GM19324 (cell line): Measurements from ENCODE around the gene ARHGAP29.

Source experiments
- ATAC-seq: cut with Tn5 transposase; IDR thresholded peaks from one replicate; pipeline ENCODE4 v1.9.1; 2021; ENCODE audit warnings: mild to moderate bottlenecking, moderate library complexity; ENCODE audit not compliant: unreplicated experiment, low FRiP score

The ARHGAP29 gene

DNA sequence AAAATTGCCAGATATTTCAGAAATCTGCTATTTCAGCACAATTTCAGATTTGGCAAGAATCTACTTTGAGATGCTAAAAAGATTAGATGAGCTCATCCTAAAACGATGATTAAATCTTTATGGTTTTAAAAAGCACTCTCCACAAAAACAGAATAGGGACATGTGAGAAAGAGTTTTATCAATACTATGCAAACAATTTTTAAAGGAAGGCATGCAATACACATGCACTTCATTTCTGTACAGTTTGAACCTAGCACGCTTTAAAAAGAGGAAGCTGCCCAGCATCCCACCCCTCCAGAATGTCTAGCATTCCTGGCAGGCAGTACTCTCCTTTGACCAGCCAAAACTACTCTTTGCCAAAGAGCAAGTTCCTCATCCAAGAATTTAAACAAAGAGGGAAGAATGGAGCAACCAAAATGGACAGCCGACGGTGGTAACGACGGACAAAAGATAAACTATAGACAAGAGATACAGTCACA, 1.3 kb downstream of the ARHGAP29 start:
- ATAC-seq: no peak

DNA sequence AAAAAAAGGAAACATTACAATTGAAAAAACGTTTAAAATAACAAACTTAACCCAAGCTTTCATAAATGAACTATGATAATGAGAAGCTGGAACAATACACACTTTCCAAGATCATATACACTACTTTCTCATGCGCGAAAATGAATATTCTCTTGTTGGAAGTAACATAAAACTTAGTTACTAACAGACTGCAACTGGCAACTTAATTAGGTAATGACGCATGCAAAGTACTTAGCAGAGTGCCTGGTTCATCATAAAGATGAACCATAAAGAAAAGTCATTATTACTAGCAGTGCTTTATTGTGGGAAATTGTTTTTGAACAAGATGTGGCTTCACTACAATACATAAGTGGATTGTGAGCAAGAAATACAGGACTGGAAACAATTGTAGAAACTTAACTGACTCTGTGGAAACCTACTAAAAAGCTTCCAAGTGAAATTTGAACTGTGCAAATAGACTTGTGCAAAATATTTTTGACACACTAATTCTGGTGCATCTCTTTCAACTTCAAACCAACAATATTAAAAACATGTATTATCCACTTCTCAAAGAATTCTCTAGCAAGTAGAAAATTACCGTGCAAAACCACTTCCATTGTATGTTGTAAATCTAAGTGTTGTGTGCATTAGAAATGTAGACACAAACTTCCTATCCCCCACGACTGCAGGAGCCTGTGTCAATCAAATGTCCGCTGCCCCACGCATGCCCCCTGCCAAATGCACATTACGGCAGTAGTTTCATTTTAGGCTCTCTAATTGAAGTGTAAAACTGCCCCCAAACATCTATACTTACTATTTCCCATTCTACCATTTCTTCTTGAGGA, 2.0 kb downstream of the ARHGAP29 start:
- no peak for ATAC-seq

DNA sequence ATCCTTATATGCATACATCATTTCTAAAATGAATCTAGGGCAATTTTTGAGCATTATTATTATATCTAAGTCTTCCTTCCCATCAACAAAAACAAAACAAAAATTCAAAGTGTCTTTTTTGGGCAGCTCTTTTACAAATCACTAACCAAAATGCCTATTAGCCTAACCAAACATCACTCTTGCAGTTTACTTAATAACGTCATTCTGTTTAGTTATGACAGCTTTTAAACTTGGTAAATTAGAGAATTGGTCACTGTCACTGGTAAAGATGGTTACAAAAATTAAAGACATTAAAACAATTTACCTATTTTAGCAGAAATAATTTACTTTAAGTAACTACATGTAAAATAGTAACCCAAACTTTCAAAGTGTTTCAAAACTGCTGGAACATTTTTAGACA, 2.8 kb downstream of the ARHGAP29 start:
- no peak for ATAC-seq

- ATAC-seq: no peak
Observed at GRCh38 chr1:94231746-94232145, 5.6 kb downstream of the ARHGAP29 start.

- ATAC-seq: no peak
Observed at GRCh38 chr1:94230920-94231319, 6.5 kb downstream of the ARHGAP29 start.

DNA sequence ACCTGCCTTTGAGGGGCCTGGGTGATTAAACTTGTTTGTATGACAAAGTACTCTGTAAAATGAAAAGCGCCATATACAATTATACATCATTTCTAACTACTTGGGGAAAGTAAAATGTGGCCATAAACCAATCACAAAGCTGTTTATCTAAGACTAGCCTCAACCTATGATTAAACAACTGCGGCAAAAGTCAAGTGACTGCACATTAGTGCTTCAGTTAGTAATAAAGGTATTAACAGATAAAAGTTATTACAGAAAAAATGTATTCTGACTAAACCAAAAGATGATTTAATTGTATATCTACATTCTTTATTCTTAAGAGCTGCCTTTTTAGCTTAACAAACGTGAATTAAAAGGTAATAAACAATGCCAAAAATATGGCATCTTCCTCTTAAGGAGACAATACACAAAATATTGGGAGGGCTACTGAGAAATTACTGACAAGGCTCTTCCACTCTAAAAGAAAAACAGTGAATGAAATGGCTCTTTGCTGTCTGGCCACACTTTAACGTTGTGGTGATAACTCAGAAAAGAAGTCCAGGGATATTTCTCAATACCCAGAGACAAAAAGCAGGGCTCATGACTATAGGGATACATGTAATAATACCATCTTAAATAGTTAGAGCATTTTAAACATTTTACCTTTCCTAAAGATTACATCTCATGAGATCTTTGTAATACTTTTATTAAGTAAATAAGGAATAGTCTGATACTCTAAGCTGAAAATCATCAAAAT, 8.6 kb downstream of the ARHGAP29 start:
- ATAC-seq: no peak

DNA sequence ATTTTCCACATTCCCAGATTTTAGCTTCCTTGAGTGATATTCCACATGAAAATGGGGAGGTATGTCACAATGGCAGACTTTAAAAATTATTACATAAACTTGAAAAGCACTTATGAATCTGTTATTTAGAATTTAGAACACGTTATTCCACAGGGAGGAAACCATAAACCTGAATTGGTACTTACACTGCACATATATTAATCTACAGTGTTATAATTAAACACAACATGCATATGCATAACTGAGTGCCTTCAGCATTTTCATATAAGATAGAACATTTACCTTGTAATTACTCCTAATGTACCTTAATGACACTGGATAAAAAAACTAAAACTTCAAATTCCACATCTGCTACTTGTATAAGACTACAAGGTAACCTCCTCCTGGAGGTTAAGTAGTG, 9.8 kb downstream of the ARHGAP29 start:
- no peak for ATAC-seq

DNA sequence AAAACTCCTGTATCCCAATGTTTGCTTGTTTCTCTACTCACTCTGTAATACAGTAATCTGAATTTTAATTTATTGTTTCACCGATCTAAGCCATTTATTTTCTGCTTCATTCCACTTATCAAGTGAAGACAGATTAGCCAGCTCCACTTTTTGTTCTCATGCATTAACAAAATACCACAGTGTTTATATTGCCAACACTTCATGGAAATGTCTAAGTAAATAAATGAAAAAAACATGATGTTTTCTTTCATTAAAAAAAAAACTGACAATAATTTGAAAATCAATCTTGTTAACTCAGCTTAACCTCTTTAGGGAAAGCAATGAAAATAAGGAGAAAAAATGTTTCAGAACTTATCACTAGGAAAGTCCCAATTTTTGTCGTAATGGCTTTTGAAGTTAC, 11.5 kb downstream of the ARHGAP29 start:
- ATAC-seq: no peak

- no peak for ATAC-seq
Observed at GRCh38 chr1:94218332-94218731, 19.1 kb downstream of the ARHGAP29 start.

- no peak for ATAC-seq
Observed at GRCh38 chr1:94215955-94216354, 21.4 kb downstream of the ARHGAP29 start.

- ATAC-seq: no peak
Observed at GRCh38 chr1:94209982-94210381, 27.4 kb downstream of the ARHGAP29 start.

GRCh38 chr1:94209425-94209824, 28.0 kb downstream of the ARHGAP29 start:
- no peak for ATAC-seq

DNA sequence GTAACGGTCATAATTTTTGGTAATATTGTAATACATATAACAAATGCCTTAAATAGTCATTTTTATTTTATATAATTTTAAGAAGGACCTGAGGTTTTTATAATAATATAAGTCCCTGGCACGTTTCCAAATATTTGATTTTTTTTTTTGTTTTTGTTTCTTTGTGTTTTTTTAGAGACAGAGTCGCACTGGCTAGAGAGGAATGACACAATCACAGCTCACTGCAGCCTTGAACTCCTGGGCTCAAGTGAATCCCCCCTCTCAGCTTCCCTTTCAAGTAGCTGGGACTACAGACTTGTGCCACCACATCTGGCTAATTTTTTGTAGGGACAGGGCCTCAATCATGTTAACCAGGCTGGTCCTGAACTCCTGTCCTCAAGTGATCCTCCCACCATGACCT, 29.7 kb downstream of the ARHGAP29 start:
- no peak for ATAC-seq

GRCh38 chr1:94205639-94206038, 31.7 kb downstream of the ARHGAP29 start:
- no peak for ATAC-seq

- no peak for ATAC-seq
Observed at GRCh38 chr1:94202241-94202640, 35.1 kb downstream of the ARHGAP29 start.

DNA sequence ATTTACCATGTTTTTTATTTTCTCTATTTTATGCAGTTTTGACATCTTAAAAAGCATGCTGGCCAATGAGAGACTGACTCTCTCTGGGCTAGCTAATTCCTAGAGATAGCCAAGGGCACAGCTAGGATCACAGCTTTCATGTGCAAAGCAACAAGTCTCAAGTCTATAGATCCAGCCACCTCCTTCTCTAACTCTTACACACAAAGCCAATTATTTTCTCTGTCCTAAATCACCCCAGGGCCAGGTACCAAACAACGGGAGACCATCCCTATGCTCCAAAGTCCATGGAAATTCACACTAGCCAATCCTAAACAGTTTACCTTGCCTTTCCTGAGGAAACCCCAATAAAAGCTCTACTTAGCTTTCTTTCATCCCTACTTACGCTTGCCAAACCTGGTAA, 38.0 kb downstream of the ARHGAP29 start:
- ATAC-seq: no peak

- ATAC-seq: no peak
Observed at GRCh38 chr1:94194079-94194865, 43.1 kb downstream of the ARHGAP29 start.

- ATAC-seq: no peak
Observed at GRCh38 chr1:94193128-94193527, 44.3 kb downstream of the ARHGAP29 start.

- no peak for ATAC-seq
Observed at GRCh38 chr1:94191216-94191615, 46.2 kb downstream of the ARHGAP29 start.

GRCh38 chr1:94186946-94187345, 50.4 kb downstream of the ARHGAP29 start:
- no peak for ATAC-seq

GRCh38 chr1:94183197-94183815, 54.1 kb downstream of the ARHGAP29 start:
- ATAC-seq: no peak
